EH (cell line): ENCODE data around the gene REPS2.
"Not testable (repeated sequence)": the region's sequence is repeated elsewhere in the genome, so short reads cannot be mapped to it uniquely, and the experiment has no call there.

Experiments
- DNase-seq: peaks from one replicate; pipeline ENCODE4 v3.0.0-alpha.2; 2015; ENCODE audit warnings: low read depth

The REPS2 gene

DNA sequence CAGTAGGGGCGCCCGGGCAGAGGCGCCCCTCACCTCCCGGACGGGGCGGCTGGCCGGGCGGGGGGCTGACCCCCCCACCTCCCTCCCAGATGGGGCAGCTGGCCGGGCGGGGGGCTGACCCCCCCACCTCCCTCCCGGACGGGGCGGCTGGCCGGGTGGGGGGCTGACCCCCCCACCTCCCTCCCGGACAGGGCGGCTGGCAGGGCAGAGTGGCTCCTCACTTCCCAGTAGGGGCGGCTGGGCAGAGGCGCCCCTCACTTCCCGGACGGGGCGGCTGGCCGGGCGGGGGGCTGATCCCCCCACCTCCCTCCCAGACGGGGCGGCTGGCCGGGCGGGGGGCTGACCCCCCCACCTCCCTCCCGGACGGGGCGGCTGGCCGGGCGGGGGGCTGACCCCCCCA lies 18.5 kb downstream of the REPS2 start:
- not testable (repeated sequence) for DNase-seq

DNA sequence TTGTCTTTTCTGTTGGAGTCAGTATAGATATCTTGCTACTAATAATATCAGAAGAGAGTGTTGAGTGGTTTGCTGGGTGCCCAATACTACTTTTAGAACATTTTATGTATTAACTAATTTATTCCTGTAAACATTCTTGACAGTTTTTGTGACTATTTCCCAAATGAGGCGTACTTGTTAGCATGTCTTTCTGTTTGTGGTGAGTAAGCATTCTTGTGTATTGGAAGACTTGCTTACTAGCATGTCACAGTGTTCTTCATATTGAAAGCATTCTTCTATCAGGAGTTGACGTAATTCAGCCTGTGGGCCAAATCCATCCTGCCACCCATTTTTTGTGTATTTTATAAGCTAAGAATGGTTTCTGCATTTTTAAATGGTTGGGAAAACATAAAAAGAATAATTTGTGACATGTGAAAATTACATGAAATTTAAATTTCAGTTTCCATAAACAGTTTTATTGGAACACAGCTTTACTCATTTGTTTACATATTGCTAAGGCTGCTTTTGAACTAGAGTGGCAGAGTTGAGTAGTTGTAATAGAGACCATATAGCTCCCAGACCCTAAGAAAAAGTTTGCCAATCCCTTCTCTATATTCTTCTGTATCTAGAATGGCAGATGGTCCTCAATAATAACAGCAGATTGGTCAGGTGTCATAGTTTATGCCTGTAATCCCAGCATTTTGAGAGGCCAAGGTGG lies 20.4 kb downstream of the REPS2 start:
- no peak for DNase-seq

DNA sequence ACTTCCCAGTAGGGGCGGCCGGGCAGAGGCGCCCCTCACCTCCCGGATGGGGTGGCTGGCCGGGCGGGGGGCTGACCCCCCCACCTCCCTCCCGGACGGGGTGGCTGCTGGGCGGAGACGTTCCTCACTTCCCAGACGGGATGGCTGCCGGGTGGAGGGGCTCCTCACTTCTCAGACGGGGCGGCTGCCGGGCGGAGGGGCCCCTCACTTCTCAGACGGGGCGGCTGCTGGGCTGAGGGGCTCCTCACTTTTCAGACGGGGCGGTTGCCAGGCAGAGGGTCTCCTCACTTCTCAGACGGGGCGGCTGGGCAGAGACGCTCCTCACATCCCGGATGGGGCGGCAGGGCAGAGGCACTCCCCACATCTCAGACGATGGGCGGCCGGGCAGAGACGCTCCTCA lies 22.3 kb downstream of the REPS2 start:
- DNase-seq, result not testable (repeated sequence)

DNA sequence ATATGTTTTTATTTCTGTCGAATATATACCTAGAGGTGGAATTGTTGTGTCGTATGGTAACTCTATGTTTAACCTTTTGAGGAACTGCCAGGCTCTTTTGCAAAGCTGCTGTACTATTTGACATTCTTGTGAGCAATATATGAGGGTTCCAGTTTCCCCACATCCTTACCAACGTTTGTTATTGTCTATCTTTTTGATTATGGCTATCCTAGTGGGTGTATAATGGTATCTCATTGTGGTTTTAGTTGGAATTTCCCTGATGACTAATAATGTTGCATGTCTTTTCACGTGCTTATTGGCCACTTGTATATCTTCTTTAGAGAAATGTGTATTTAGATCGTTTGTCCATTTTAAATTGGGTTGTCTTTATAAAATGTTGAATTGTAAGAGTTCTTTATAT lies 24.5 kb downstream of the REPS2 start:
- peak; percentile 16 for DNase-seq

DNA sequence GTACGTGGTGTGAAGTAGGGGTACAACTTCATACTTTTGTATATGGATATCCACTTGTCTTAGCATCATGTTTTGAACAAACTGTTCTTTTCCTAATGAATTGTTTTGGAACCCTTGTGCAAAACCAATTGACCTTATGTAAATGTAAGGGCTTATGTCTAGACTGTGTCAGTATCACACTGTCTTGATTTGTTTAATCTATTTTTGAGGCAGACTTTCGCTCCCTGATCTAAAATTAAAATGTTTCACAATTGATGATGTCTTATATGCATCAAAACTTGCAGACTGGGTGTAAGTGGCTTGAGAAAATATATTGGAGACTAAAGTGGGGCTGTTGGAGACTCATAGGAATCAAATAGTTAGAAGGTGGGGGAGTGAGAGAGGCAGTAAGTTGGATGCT lies 25.2 kb downstream of the REPS2 start:
- no peak for DNase-seq

DNA sequence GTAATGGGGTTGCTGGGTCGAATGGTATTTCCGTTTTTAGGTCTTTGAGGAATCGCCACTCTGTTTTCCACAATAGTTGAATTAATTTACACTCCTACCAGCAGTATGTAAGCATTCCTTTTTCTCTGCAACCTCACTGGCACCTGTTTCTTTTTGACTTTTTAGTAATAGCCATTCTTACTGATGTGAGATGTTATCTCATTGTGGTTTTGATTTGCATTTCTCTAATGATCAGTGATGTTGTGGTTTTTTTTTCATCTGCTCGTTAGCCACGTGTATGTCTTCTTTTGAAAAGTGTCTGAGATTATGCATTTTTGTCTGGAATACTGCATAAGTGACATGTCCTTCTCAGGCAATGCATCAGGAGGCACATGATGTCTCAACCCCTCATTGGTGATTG lies 28.8 kb downstream of the REPS2 start:
- no peak for DNase-seq

DNA sequence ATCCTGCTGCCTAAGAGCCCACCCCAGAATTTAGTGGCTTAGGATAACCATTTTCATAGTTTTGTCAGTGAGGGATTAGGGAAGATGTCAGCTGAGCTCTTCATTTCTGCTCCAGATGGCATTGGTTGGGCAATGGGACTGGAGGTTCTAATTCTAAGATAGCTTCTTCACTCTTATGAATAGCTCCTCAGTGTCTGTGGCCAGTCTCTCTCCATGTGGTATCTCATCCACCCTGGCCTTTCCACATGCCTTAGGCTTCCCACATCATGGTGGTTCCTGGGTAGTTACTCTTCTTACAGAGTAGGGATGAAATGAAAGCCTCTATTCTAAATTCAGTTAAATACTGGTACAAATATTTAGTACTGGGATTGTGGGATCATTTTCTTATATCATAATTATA lies 31.3 kb downstream of the REPS2 start:
- DNase-seq, result no peak

DNA sequence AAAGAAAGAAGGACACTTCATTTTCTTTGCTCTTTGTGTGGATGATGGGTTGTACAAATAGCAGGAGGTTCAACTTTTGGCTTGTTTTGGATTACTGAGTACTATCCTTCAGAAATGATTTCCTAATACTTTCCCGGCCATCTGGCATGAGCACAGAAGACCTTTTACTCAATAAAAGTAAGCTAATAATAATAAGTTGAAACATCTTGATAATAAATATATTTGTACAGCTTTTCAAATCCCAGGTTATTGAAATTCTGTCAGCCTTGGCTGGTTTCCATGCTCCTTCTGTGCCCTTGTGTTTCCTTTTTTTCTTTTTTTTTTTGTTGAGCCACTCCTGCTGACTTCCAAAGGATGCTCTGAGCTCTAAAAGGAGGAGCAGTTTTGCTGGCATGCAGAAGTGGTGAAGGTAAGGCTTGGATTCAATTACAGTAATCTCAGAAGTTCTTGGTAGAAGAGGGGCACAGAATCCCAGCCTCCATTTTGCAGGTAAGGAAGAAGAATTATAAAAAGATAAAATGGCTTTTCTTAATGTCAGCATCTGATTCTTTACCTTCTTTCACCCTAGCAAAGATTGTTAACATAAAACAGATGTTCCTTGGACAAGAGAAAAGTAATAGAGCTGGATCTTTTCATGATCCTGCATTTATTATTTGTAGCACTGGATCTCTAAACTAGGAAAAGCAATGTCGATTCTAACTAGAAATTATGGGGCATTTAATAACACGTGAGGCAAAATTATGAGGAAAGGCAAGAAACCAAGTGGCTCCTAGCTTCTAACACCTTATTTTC lies 31.9 kb downstream of the REPS2 start:
- DNase-seq, result no peak

DNA sequence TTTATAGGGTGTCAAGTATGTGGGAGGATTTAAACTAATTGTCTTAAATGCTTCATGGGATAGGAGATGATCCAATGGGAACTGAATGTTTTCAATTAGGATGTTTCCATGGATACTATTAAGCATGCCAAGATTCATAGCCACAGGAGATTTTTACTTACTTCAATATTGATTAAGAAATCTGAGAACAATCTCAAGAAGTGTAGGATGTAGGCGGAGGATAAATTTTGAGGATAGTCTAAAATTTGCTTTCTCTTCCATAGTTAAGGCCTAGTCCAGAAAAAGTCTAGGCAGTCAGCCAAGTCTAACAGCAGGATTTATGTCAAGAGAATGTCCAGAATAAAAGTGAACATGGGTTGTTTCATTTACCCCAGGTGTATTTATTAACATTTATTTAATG lies 32.8 kb downstream of the REPS2 start:
- DNase-seq, result no peak

DNA sequence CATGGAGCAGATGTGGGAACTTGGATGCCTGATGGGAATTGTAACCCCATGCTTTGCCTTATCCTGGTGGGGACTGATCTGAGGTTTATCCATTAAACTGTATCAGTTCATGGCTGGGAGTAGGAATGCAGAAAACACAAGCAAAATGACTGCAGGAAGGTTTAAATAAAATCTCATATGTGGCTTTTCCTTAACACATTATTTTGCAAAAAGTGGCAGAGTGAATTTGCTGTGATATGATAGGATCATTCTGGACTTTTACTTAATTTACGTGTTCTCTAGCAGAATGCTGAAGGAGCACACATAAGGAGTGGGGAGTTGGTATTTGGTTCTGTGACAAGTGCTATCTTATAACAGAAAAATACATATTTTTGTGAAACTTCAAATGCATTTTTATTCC lies 34.8 kb downstream of the REPS2 start:
- DNase-seq, result no peak

DNA sequence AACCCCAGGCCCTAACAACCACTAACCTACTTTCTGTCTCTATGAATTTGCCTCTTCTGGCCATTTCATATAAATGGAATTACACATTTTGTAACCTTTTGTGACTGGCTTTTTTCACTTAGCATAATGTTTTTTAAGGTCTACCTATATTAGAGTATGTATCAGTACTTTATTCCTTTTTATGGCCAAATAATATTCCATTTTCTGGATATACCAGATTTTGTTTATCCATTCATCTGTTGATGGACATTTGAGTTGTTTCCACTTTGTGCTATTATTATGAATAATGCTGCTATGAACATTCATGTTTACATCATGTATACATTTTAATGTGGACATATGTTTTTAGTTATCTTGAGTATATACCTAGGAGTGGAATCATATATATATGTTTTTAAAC lies 35.5 kb downstream of the REPS2 start:
- DNase-seq, result no peak

DNA sequence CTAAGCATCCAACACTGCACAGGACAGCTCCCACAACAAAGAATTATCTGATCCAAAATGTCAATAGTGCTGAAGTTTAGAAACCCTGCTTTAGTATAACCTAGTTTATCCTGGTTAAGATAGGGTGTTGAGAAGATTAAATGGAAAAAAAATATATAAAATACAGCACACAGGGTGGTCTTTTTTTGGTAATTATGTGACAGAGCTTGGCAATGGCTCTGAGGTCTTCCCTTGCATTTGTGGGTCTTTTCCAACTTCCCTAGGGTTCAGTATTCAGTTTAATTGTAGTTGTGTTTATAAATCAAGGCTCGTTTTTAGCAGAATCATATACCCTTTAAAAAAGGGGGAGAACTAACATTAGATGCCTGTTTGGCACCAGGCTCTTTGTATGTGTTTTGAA lies 36.6 kb downstream of the REPS2 start:
- no peak for DNase-seq

DNA sequence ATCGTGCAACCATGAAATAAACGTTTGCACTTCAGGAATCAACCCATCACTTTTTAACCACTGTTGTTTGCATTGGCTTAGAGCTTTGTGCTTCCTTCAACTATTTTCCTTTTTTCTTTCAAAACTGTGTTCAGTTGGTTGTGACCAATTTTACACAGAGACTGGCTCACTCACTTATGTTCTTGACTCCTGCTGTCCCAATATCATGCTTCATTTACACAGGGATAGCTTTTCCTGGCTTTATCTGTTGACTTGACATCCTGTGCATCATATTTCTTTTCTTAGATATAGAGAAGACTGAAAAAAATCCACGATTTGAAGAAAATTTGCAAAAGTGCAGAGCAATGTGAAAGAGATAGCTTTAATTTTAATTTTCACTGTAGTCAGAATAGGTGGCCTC lies 38.8 kb downstream of the REPS2 start:
- no peak for DNase-seq

DNA sequence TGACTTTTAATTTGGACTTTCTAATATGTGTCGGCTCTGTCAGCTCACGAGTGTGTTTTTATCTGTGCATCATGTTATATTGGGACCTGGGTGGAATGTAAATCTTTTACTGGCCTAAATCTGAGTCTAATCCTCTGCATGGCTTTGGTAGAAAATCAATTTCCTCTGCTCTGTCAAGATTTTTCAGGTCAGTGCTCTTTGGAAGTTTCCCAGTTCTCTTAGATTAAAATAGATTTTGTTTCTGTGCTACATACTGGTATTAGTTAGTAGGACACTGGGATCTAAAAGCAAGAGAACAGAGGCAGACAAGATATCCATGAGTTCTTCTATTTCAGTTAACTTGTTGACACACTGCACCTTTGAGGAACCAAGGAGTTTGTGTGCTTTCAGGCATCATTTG lies 39.7 kb downstream of the REPS2 start:
- no peak for DNase-seq

DNA sequence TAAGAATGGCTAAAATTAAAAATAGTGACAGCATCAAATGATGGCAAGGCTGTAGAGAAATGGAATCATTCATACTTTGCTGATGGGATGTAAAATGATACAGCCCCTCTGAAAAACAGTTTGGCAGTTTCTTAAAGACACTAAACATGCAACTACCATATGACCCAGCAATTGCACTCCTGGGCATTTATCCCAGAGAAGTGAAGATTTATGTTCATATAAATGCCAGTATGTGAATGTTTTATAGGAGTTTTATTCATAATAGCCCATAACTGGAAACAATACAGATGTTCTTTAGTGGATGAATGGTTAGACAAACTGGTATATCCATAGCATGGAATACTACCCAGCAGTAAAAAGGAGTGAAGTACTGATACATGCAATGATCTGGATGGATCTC lies 43.3 kb downstream of the REPS2 start:
- no peak for DNase-seq

DNA sequence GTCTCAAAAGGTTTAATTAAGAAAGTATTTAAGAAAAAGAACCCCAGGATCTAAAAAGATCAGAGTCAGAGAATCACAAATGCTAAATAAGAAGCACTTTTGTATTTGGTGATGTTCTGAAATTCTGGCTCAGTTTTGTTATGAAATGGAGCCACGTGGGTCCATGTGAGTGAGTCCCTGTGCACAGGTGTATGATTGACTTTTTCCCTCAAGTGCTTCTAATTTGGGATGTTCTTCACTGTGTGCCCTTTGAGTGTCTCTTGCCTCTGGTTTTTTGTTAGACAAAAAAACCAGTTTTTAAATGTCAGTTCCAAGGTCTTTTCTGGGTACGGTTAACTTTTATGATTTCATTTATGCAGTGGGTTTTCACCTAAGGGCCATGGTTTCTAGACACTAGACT lies 44.4 kb downstream of the REPS2 start:
- DNase-seq, result no peak

DNA sequence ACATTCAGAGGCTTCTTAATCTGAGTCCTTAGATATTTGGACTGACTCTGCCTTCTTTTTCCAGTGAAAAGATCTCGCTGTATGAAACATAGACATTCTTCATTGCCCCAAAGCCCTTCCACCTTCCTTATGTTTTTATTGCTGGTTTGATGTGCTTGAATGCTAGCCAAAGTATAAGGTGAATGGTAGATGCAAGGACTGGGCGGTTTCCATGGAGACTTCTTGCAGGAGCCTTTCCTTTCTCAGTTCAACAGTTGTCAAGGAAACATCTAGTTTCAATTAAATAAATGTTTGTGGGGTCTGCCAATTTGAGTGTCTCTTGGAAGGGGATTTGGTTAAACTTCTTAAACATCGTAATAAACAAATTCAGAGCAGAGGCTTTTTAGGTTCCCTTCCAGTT lies 46.0 kb downstream of the REPS2 start:
- DNase-seq, result no peak

DNA sequence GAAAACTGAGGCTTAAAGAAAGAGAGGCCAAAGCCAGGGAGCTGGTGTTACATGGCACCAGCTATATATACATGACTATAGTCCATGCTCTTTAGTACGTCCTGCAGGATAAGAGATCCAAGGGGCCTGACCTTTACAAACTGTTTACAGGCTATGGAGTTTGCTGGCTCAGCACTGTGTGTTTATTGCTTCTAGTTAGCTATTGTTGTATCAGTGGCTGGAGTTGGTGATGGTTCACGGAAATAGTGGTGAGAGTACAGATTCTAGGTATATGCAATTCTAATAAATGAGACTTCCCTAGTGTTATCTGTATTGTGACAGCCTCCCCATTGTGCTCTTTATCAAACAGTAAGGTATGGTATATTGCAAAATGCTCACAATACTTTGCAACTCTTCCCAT lies 46.5 kb downstream of the REPS2 start:
- DNase-seq, result no peak

DNA sequence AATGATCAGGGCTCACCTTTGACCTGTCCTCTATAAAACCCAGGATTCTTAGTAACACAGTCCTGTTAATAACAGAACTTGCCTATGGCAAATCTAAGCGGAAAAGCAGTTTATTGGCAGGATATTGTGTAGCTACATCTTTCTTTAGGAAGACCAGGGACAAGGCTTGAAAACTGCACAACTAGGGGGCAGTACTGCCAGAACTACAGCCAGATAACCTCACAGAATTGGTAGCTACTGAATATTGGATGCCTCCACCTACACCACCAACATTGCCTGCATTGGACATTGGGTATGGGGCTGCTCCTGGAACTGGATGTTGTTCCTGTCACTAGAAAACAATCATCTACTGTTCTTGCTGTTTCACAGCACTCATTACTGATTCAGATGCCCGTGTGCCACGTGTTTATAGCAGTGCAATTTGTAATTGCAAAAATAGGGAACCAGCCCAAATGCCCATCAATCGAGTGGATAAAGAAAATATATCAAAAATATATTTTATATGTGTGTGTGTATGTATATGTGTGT lies 47.4 kb downstream of the REPS2 start:
- peak; percentile 0 for DNase-seq

DNA sequence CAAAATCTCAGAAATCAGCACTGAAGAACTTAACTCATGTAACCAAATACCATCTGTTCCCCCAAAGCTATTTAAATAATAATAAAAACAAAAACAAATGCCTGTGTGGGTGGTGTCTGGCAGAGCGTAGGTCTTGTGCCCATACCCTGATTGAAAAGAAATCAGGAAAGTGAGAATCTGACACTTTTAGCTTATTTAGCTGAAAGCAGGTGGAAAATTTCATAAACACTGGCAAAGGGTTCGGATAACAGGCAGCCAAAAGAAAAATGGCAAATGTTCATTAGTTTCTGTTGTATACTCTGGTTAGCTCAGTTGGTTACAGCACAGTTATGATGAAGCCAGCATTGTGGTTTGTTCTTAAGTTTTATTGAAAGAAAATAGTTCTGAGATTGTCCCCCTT lies 48.3 kb downstream of the REPS2 start:
- DNase-seq, result no peak

DNA sequence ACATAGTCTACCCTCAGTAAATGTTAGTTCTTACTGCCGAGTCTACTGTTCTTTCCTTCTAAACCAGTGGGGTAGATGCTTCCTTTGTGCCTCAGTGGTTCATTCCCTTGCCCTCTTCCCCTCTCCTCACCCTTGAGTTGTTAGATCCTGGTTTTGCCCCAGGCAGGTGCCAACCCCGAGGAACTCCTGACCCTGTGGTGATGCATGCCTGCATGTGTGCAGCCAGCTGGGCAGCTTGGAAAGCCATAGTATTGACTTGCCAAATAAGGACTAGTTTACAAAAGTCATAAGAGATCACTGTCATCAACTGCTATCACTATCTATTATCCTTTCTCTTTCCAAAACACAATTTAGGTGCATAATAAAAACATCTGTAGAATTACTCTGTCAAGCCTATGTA lies 50.9 kb downstream of the REPS2 start:
- no peak for DNase-seq

DNA sequence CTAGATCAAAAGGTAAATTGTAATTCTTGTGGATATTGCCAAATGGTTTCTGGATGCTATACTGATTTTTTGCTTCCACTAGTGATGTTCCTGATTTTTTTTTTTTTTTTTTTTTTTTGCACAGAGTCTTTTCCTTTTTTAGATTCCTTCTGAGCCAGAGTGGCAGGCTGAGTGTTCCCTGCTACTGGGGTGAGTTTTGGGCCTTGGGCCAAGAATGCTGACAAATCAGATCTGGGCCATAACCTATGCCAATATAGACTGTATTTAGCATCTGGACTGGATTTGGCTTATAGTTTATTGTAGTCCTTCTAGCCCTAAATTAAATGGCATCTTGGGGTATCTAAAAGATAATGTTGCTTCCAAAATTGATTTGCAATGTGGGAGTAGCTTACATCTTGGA lies 52.8 kb downstream of the REPS2 start:
- DNase-seq, result peak; percentile 1

DNA sequence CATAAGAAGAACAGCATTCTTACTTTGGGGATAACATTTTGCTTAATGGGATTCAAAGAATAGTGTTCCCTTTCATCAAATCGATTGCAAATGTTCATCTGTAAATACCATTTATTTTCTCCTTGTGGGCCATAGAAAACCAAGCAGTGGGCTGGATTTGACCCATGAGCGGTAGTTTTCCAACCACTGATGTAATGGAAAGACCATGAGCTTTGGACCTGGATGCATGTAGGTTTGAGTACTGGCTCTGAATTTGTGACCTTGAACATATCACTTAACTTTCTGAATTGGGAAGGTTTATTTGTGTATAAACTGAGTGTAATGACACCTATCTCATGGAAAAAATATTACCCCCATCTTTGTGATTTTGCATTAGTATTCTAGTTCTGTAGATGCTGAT lies 54.3 kb downstream of the REPS2 start:
- DNase-seq, result no peak
